GM18507 (cell line): ENCODE results near the gene FAM98A.

Experiments used
- DNase-seq: peaks from one replicate; pipeline ENCODE4 v3.0.0; 2011; ENCODE audit warnings: low read depth; ENCODE audit not compliant: insufficient read length; ENCODE audit errors: extremely low spot score
- FAIRE-seq: peaks from 2 replicates; lab custom pipeline; 2011; peaks lifted over from hg19 to GRCh38; lab: Jason Lieb, UNC

The FAM98A gene

DNA sequence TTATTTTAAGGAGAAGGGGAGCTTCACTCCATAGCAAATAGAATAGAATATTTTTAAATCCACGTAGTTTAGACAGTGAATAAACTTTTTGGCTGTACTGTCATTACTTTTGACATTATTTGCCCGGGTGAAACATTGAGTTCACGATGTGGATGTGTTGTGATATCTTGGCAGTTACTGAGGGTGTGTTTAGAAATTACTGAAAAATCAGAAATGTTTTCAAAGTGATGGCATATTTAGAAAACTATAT lies 769 bp upstream of the FAM98A start:
- DNase-seq (no peak), FAIRE-seq (no peak)

DNA sequence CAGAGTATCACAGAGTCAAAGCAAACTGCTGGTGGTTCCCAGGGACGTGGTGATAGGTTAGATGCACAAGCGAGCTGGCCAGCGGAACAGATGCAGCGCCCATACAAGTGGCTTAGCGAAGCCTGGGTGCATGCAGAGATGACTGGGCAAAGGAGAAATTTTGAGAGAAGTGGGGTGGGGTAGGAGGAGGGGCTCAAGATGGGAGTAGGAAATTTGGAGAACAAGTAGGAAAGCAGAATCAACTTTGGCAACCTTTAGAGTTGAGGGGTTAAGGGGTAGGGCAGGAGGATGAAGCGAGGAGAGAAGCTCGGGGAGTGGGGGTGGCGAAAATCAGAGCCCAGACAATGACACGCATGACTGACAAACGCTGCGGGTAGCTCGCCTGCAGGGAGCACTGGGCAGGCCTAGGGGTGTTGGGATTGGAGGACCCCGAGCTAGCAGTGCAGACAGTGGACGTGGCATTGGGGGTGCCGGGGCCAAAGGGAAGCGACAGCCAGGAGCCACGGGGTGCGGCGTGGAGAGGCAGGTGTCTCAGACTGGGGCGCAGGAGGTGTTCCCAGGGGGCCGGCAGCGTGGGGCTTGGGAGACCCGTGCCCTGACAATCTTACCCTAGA lies 431 bp downstream of the FAM98A start:
- FAIRE-seq (peak; percentile 72), DNase-seq (peak; percentile 18)

DNA sequence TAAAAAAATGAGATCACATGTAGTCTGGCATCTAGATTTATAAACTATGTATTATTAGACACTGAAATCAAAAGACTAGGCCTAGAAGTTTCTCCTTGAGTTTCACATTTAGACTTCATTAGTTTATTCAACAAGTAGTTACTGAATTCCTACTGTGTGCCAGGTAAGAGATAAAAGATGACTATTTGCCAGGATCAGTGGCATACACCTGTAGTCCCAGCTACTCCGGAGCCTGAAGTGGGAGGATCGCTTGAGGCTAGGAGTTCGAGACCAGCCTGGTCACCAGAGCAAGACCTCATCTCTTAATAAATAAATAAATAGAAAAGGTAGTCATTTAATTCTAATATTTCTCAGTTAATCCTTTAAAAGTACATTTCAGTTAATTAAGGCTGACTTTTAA lies 2.1 kb downstream of the FAM98A start:
- FAIRE-seq (no peak), DNase-seq (no peak)

DNA sequence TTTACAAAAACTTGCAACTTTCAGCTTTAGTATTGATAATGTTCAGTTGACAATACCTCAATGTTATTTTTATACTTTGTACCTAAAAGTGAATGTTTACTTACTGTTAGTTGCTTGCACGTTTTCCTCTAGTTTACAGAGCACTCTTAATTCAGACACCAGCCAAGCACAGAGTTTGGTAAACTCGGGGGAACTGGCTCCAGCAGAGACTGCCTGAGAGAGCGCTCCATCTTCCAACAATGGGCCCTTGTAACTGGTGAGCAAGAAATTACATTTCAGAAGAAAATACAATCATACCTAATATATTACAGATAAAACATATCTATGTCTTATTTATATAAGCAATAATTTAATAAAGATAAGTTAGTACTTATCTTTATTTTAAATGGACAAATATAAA lies 3.7 kb downstream of the FAM98A start:
- no peak for DNase-seq
- no peak for FAIRE-seq

DNA sequence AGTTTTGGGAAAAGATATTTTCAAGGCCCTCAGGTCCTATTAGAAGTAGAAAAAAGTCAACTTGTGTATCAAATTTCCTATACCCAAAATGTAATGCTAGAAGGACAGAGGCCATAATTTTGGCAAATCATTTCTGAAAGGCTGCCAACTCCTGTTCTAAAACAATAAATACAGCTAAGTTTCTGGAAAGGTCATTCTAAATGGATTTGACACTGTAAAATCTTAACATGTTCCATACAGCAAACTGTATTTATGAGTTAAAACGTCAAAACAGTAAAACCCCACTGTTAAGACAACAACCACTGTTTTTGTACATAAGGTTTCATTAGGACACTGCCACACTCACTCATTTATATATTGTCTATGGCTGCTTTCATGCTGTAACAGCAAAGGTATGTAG lies 9.7 kb downstream of the FAM98A start:
- no peak for DNase-seq
- FAIRE-seq, result no peak

DNA sequence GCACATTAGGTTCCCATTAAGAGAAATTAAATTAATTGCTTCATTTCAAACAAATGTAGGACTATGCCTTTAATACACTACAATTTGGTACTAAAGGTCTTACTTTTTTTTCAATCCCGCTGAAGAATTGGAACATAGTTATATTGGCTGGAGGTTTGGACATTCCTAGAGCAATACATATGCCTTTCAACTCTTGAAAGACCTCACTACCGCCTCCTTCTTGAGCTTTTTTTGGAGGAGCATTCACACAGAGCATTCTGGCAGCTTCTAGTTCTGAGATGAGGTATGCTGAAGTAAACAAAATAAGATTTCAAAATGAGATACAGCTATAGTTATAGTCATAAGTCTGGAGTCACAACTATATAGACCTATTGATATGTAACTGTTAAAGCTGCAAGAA lies 10.9 kb downstream of the FAM98A start:
- DNase-seq, result no peak
- no peak for FAIRE-seq

DNA sequence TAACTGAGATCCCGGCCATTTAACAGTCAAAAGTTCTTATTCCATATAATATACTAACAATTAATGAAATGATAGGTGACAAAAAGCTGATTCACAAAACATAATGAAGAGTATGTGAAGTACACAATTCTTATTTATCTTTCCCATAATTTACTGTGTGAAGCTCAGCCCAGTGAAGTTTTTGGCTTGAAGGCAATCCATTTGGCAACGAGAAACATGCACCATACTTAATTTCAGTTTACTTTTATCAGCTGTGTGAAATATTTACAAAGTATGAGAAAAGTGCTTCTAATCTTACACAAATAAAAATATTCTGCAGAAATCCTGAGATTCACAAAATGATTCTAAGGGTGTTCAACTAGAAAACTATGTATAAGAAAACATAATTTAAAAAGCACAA lies 12.3 kb downstream of the FAM98A start:
- DNase-seq (no peak), FAIRE-seq (no peak)

DNA sequence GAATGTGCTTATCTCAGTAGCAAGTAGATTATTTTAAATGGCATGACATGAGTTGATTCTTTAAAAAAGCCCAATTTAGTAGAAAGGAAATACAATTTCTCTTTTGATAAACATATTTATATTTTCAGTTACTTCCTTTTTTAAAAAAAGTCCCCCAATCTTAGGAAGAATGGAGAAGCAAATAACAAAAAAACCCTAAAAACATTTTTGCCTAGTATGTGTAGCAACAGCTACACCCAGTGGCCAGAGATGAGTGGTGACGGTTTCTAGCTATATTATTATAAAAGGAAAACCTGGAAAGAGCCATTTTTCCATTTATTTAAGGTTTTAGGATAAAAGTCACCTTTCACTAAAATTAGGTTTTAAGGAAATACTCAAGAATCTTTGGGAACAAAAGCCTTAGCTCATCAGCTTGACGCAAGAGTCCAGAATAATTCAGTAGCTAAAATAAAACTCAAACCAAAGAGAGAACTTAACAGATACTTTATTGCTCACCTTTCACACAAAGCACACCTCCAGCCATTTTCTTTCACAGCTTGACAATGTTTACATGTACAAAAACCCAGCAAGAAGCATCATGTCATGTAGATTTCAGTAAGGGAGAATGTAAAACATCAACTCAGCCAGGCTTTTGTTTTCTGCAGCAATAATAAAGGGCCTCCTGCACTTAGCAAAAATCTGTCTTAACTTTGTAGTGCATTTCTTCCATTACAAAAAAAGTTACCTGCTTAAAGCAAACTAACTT lies 15.7 kb downstream of the FAM98A start:
- peak; percentile 73 for FAIRE-seq
- DNase-seq, result peak; percentile 17

DNA sequence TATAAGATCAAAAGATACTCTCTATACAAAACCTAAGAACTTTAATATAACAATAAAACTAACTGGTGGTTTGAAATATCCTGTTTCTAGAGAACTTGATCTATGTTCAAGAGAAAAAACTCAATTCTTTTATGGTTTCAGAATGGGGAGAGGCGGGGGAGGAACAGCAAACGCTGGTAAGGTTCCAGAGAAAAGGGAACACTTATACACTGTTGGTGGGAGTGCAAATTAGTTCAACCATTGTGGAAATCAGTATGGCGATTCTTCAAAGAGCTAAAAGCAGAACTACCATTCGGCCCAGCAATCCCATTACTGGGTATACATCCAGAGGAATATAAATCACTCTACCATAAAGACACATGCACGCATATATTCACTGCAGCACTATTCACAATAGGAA lies 17.2 kb downstream of the FAM98A start:
- FAIRE-seq (no peak), DNase-seq (no peak)

DNA sequence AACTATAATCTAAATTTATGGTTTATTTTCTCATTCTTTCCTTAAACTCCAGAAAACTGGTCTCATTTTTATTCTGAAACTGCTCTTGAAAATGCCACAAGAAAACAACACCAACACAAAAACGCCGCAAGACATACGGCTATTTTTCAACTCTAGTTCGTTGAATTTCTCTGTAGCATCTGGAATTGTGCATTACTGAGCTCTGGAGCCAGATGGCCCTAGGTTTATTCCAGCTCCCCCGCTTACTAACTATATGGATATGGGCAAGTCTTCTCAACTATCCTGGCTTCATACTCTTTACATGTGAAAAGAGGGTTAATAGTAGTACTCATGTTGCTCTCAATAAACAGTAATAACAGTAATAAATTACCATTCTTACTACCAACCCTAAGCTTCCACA lies 19.9 kb downstream of the FAM98A start:
- no peak for FAIRE-seq

DNA sequence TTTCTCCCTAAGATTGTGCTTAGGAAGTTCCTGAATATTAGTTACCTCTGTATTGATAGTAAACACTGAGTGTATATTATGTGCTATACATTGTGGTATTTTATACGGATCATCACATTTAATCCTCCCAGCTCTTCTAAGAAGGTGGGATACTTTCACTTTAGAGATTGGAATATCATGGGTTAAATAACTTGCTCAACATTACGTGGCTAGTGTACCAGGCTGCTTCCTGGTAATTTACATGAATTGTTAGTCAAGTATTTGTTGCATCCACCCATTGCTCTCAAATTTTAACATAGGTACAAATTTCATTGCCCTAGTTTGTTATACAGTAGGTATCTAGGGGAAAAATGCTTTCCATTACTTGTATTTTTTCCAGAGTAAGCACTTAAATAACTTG lies 21.4 kb downstream of the FAM98A start:
- no peak for FAIRE-seq
- DNase-seq, result no peak

More for the DNA sequence above, 19.9 kb downstream of the FAM98A start:
- no peak for DNase-seq

DNA sequence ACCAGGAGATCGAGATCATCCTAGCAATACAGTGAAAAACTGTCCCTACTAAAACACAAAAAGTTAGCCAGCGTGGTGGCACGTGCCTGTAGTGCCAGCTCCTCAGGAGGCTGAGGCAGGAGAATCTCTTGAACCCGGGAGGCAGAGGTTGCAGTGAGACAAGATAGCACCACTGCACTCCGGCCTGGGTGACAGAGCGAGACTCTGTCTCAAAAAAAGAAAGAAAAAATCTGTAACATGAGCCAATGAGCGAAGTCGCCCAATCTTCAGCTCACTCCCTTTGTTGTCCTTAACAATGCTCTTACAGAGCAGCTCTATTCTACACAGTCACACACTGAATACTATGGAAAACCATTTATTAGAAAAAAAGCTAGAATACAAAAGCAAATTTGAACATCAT lies 22.0 kb downstream of the FAM98A start:
- no peak for DNase-seq
- FAIRE-seq, result no peak

DNA sequence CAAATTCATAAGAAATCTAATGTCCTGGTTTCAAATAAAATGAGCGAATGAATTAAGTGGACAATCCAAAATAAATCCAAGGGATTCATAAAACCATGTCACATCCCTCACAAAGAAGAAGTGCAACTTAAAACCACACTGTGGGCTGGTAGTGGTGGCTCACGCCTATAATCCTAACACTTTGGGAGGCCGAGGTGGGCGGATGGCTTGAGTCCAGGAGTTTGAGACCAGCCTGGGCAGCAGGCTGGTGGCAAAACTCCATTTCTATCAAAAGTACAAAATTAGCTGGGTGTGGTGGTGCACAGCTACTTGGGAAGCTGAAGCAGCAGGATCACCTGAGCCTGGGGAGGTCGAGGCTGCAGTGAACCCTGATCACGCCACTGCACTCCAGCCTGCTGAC lies 25.4 kb downstream of the FAM98A start:
- FAIRE-seq, result no peak
- no peak for DNase-seq

DNA sequence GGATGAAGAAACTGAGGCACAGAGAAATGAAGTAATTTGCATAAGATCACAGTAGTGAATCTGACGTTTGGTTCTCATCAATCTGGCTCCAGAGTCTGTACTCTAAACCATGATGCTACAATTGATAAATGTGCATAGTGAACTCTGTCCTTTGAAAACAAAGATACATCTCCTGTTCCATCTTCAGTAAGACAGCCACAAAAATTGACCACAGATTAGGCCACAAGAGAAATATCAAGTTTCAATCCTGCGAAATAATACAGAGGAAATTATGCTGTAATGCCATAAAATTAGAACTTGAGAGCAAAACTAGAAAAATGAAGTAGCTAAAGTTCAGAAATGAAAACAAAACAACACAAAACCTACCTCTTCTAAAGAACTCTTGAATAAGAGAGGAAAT lies 28.4 kb downstream of the FAM98A start:
- DNase-seq (no peak), FAIRE-seq (no peak)

DNA sequence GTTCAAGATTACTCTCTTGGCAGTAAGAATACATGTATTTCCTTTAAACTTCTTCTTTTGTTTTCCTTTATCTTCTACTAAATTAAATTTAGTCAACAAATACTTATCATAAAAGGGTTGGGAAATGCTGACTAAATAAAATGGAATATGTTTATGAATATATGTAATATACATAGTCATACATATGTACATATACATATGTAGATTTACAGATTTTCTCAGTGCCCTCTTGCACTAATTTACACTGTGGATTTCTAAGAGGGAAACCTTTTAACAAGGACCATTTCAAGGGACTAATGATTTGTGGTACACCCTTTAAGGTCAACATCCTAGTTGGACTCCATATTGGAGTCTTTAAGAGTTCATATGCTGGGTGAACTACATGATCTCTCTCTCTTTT lies 37.2 kb downstream of the FAM98A start:
- DNase-seq (no peak), FAIRE-seq (no peak)

DNA sequence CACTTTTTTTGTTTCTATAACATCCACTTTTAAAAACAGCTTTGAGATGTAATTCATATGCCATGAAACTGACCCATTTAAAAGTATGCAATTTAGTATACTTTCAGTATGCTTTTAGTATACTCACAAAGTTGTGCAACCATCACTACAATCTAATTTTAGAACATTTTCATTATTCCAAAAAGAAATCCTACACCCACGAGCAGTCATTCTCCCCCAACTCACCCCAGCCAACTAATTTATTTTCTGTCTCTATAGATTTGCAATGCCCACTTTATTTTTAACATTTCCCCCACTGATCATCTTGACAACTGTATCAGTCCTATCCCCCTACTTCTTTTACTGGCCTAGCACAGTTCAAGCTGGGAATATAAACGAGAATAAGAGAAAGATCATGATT lies 39.1 kb downstream of the FAM98A start:
- DNase-seq (no peak), FAIRE-seq (no peak)

DNA sequence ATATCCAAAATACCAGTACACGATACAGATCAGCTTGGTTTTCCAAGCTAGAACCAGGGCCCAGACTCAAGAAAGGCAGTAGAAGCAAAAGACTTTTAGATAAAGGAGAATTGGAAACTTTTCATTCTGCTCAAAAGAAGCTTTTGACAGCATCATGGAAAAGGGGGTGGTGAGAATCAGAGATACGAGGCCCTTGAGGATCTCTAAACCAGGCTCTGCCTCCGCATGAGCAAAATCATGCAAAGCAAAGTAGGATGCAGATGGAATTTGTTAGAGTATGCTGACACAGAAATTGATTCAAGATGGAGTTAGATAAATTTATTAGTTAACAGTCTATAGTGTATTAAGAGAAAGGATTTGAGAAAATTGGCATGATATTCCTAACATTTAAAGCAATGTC lies 39.8 kb downstream of the FAM98A start:
- DNase-seq, result no peak
- FAIRE-seq, result no peak

DNA sequence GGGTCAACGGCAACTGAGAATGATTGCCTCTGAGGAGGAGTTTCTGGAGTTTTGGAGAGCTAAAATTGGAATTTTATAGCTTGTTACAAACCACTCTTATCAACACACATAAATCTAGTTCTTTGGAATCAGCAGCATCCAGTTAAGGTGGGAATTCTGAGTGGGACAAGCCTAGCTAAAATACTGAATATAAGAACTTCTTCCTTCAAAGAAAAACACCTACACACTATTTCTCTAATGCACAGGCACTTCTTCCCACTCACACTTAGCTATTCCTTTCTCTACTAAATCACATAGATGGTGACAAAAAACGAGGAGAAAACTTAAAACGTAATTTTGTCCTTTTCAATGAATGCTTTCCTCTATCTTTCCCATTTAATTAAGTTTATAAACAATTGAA lies 43.4 kb downstream of the FAM98A start:
- DNase-seq (no peak), FAIRE-seq (no peak)

DNA sequence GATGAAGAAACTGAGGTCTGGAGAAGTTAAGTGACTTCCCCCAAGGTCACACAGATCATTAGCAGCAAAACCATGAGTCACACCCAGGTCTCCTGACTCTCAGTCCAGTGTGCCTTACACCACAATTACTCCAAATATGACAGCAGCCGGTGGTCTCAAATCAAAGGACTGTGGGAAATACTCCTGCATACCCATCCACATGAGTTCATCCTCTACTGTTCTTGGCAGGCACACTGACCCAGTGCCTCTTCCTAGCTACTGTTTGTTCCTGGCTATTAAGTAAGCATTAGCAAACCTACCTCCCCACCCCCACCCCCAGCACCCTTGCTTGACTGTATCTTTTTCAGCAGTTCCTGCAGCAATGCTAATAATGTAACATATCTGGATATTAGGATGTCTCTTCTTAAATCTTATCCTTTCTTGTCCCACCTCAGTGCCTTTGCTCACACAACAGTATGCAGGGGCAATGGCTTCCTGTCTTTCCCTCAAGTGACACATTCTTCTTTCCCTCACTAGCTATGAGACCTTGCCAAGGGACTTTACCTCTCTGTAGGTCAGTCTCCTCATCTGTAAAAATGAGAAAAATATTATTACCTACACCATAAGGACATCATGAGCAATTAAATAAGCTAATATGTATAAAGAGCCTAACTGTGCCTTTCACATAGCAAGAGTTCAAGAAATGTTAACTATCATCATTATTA lies 46.2 kb downstream of the FAM98A start:
- FAIRE-seq, result no peak
- no peak for DNase-seq

DNA sequence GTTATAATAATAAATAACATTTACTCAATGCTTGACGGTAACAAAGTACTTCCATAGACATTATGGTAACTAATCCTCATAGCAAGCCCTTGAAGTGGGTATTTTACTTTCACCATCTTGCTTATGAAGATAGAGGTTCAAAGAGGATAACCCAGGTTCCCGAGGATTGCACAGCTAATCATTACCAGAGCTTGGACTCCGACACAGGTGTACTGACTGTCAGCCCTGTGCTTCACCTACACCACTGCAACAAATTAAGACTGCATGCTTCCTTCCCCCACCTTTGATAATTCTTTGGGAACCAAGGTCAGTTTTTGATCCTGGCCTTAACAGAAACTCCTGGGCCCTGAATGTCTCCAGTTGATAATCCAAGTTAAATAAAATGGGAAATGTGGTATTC lies 48.9 kb downstream of the FAM98A start:
- FAIRE-seq (no peak), DNase-seq (no peak)

DNA sequence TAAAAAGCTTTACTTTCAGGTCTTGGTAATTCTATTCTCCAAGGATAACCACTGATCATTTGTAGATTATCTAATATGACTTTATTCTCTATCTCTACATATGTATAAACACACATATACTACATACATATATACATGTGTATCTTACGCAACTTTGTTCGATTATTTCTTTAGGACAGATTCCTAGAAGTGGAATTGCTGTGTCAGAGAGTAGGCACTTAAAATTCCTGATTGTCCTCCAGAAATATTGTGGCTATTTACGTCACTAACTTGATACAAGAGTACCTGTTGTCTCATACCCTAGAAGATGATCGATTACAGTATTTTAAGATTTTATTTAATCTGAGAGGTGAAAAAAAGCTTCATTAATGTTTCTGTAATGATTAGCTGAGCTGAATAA lies 57.9 kb downstream of the FAM98A start:
- DNase-seq (no peak), FAIRE-seq (no peak)
